Activated CD8-positive, alpha-beta memory T cell treated with anti-CD3 and anti-CD28 coated beads, Interleukin-2, amount 50 U/mL, for 1 hour (primary cell): Measurements from ENCODE around the gene FOXF1.

ENCODE experiments used
- DNase-seq: peaks from one replicate; pipeline ENCODE4 v3.0.0-alpha.2; 2020; ENCODE audit errors: extremely low read depth

Gene FOXF1

GRCh38 chr16:86510465-86511261, at the start of gene FOXF1:
FOXF1 (plus strand) TSS chr16:86510527; CDS start chr16:86510570, 43 bp downstream.
- DNase-seq, result no peak

- DNase-seq, result no peak
These were observed 49.3 kb upstream of the FOXF1 start for GRCh38 chr16:86461037-86461436.

- no peak for DNase-seq
These were observed 47.8 kb upstream of the FOXF1 start for GRCh38 chr16:86462334-86463084.

- no peak for DNase-seq
These were observed 46.3 kb upstream of the FOXF1 start for GRCh38 chr16:86464044-86464443.

GRCh38 chr16:86465434-86465833, 44.9 kb upstream of the FOXF1 start:
- DNase-seq, result no peak

GRCh38 chr16:86466696-86467406, 43.5 kb upstream of the FOXF1 start:
- no peak for DNase-seq

GRCh38 chr16:86467490-86467889, 42.8 kb upstream of the FOXF1 start:
- no peak for DNase-seq

- no peak for DNase-seq
These were observed 39.4 kb upstream of the FOXF1 start for GRCh38 chr16:86470964-86471363.

- DNase-seq, result no peak
These were observed 38.4 kb upstream of the FOXF1 start for GRCh38 chr16:86471896-86472295.

GRCh38 chr16:86472366-86472765, 38.0 kb upstream of the FOXF1 start:
- DNase-seq, result no peak

- no peak for DNase-seq
These were observed 33.3 kb upstream of the FOXF1 start for GRCh38 chr16:86476956-86477534.

- DNase-seq, result no peak
These were observed 32.7 kb upstream of the FOXF1 start for GRCh38 chr16:86477642-86478041.

GRCh38 chr16:86478779-86479178, 31.5 kb upstream of the FOXF1 start:
- no peak for DNase-seq

GRCh38 chr16:86479419-86479818, 30.9 kb upstream of the FOXF1 start:
- no peak for DNase-seq

GRCh38 chr16:86480444-86480843, 29.9 kb upstream of the FOXF1 start:
- DNase-seq, result no peak

GRCh38 chr16:86481607-86482006, 28.7 kb upstream of the FOXF1 start:
- no peak for DNase-seq

GRCh38 chr16:86484240-86484639, 26.1 kb upstream of the FOXF1 start:
- no peak for DNase-seq

GRCh38 chr16:86485746-86486145, 24.6 kb upstream of the FOXF1 start:
- DNase-seq, result no peak

- no peak for DNase-seq
These were observed 19.3 kb upstream of the FOXF1 start for GRCh38 chr16:86490859-86491639.

GRCh38 chr16:86491640-86492023, 18.7 kb upstream of the FOXF1 start:
- DNase-seq, result no peak

GRCh38 chr16:86492267-86492960, 17.9 kb upstream of the FOXF1 start:
- DNase-seq, result no peak
